GM18951 (cell line): ENCODE measurements around the gene C2CD4B.

Source experiments
- POLR2A ChIP-seq: IDR thresholded peaks from 4 replicates; pipeline ENCODE4 v1.6.1; 2011; ENCODE audit warnings: mild to moderate bottlenecking; ENCODE audit not compliant: insufficient read length, insufficient read depth; ENCODE audit errors: extremely low read depth
- in situ Hi-C: fragments of 300-500 bp; cut with MboI; formaldehyde crosslinking; loops from one replicate; pipeline ENCODE4 v1.12.0; 2022; ENCODE audit warnings: low sequenced_read_pairs, mixed read lengths, inconsistent platforms; ENCODE audit not compliant: unreplicated experiment

C2CD4B gene, protein sequence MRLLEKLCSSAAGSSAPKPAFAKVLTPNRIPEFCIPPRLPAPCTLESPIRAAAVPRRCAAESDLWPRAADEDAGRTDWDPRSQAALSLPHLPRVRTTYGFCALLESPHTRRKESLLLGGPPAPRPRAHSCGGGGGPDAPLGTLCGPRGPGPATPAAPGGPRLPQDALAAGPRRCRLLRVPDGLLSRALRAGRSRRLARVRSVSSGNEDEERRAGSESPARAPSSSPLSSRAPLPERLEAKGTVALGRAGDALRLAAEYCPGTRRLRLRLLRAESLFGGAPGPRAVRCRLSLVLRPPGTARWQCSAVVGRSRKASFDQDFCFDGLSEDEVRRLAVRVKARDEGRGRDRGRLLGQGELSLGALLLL

DNA sequence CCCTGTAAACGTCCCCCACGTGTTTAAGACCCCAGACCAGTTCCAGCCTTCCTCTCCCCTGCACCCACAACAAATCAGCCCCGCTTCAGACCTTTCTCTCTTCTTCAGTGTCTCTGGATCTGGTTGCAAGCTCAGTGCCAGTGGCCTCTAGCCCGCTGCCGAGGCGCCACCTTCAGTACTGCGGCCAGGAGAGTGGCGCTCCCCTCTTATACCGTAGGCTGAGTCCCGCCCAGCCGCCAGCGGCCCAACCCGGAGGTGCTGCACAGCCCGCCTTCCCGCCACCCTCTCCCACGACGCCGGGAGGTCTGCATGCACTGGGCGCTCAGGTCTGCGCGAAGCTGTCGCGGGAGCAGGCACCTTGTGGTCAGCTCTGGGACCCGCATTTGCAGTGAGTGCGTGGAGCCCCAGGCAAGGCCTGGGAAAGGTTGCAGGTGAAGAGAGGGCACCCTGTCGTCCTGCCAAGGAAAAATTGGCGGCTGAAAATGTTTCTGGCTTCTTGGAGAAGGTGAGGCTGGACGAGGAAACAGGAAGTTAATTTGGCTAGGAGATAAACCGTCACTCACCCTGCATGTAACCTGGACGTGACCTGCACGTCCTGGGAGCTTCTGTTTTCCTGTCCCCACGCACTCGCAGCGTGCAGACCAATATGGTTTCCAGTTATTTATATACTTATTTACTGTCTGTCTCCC lies at the start of gene C2CD4B:
Gene C2CD4B (minus strand): TSS at position 182 of the 689 bp plus-strand sequence. CDS start 301 bp downstream, outside the sequence.
- in situ Hi-C loops: no loop called here
- TF ChIP-seq POLR2A: no peak

DNA sequence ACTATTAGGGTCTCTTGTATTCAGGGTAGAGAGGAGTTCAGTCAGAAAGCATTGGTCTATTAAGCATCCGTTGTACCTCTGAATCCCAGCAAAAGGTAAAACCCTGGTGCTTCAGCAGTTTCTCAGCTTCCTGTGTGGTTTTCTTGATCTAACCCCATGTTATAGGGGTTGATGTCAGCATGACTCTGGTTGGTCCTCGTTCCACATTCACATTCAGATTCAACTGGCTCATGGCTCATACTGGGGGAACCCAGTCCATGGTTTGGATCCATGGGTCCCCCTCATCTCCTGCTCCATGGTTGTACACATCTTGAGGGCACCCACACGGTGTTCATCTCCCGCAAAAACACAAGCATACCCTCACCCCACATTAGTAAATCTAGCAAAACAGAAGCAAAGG lies 47.7 kb upstream of the C2CD4B start:
- in situ Hi-C loops: no loop called here
- no peak for TF ChIP-seq POLR2A

DNA sequence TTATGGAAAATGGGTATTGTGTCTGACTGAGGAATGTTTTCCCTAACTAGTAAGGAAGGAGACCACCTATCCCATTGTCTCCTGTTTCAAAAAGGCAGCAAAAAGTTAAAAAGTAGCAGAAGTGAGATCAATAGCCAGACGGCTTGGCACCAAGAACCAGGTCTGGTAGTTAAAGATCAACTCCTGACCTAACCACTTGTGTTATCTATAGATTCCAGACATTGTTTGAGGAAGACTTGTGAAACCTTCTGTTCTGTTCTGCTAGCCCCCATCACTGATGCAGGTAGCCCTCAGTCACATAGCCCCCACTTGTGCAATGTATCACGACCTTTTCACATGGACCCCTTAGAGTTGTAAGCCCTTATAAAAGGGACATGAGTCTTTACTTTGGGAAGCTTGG lies 46.3 kb upstream of the C2CD4B start:
- TF ChIP-seq POLR2A: no peak

DNA sequence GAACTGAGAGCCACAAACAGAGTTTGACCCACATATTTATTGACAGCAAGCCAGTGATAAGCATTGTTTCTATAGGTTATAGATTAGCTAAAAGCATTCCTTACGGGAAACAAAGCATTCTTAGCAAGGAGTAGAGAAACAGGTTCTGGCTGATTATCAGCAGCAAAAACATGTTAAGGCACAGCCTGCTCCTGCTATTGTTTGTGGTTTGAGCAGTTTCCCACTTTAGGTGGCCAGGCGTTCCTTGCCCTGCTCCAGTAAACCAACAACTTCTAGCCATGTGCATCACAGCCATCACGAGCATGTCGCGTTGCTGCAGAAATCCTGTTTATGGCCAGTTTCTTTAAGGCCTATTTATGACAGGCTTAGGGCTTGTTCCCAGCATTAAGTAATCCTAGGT lies 44.7 kb upstream of the C2CD4B start:
- in situ Hi-C loops: no loop called here
- TF ChIP-seq POLR2A: no peak

More for the DNA sequence above, 46.3 kb upstream of the C2CD4B start:
- in situ Hi-C loops: no loop called here

DNA sequence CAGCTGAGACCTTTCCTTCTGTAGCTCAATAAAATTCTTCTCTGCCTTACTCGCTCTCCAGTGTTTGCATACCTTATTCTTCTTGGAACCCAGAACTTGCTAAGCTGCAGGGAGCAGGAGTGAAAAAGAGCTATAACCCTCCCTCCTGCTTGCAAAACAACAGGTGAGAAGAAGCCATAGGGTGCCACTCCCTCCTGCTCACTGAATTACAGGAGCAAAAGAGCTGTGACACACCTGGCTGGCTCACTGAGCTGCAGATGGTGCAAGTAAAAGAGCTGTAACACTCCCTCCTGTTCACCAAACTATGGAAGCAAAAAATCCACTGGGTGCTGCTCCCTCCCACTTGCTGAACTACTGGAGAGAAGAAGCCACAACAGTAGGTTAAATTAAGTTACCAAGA lies 44.2 kb upstream of the C2CD4B start:
- no peak for TF ChIP-seq POLR2A
- in situ Hi-C loops: no loop called here

DNA sequence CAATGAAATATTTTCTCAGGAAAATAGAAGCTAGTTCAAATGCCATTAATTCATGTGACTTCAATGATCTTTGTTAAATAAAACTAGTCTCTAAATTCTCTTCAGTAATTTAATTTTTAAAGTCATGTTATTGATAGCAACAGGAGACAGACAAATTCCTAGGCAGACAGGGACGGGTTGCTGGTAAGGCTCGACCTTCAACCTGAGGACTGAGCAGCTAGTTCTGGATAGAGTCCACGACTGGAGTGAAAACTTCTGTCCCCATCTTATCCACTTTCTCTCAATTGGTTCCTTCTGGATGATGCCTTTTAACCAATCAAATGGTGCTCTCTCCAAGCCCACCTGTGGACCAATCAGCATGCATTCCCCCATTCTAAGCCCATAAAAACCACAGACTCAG lies 43.8 kb upstream of the C2CD4B start:
- in situ Hi-C loops: no loop called here
- no peak for TF ChIP-seq POLR2A

DNA sequence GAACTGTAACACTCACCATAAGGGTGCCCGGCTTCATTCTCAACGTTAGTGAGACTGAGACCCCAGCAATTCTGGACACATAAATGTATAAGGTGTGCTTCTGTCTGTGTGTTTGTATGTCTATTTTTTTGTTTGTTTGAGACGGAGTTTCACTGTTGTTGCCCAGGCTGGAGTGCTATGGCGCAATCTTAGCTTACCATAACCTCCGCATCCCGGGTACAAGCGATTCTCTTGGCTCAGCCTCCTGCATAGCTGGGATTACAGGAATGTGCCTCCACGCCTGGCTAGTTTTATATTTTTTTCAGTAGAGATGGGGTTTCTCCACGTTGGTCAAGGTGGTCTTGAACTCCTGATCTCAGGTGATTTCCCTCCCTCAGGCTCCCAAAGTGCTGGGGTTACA lies 43.3 kb upstream of the C2CD4B start:
- in situ Hi-C loops: no loop called here
- no peak for TF ChIP-seq POLR2A

DNA sequence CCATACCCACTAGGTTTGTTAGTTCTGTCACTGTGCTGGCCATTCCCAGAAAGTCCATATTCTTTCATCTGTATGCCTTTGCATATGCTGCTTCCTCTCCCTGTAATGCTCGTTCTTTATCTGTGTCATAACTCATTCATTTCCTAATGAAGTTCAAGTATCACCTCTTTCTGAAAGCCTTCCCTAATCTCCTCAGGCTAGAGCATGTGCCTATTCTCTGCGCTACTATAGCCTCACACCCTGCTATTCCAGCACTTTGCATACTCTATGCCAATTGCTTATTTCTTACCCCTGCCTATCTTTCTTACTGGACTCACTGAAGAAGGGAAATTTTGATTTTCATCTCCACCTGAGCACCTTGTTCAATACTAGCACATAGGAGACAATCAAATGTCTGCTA lies 25.6 kb upstream of the C2CD4B start:
- no peak for TF ChIP-seq POLR2A

DNA sequence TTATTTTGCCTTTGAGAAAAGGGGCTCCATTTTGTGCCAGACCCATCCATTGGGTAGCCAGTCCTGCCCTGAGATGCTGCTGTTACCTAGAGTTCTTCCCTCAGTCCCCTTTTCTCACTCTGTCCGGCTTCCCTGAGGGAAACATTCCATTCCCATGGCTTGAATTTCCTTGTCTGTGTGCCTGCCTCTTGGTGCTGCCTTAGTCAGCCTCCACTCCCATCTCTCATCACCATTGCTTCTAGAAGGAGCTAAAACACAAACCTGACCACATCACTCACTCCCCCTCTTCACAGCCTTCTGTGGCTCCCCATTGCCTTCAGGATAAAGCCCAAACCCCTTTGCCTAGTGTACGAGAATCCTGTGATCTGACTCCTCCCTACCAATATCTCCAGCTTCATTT lies 25.2 kb upstream of the C2CD4B start:
- TF ChIP-seq POLR2A: no peak

More for the DNA sequence above, 25.6 kb upstream of the C2CD4B start:
- in situ Hi-C loops: no loop called here

DNA sequence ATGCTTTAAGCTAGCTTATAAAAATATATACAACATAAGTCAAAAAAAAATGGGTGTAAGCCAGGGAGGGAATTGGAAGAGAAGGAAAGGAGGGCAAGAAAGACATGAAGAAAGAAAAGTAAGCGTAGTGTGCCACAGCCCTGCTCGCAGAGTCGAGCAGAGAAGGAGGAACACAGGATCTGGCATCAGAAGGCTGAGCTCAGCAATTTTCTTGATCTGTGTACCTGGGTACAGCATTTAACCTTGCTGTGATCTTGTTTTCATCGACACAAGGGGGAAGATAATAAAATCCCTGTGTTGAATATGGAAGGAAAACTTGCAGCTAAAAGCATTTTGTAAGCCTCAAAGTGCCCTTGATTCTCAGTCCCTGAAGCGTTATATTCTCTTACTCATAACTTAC lies 23.7 kb upstream of the C2CD4B start:
- in situ Hi-C loops: no loop called here
- no peak for TF ChIP-seq POLR2A

More for the DNA sequence above, 25.2 kb upstream of the C2CD4B start:
- in situ Hi-C loops: no loop called here

DNA sequence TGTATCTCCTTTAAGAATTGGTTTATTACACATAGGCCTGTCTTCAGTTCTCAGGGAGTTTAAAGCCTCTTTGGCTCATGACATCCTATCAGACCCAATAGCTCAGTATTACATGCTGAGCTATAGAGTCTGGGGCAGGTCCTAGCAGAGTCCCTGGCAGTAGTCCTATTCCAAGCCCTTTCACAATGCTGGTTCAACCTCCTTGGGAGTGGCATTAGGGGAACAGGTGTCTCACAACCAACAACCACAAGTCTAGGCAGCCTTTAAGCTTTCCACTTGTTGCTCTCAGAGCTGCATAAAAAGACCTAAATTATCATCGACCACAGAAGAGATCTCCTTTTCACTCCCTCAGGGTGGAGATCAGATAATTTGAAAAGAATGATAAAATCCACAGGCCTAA lies 22.8 kb upstream of the C2CD4B start:
- no peak for TF ChIP-seq POLR2A
- in situ Hi-C loops: no loop called here

DNA sequence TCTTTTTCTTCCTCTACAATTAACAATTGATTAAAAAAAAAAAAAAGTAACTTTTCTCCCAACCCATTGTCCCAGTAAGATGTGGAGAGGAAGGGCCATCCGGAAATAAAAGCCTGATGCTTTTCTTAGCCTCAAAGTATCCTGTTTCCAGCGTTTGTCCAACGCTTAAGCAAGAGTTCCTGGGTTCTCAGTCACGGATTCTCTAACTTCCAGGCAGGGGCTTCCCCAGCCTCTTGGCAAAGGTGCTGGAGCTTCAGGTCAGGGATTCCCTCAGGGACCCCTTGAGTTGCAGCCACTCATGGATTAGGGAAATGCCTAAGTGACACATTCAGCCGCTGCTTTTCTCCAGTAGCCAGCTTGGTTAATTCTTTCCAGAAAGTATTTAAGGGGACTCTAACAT lies 22.3 kb upstream of the C2CD4B start:
- in situ Hi-C loops: no loop called here
- no peak for TF ChIP-seq POLR2A

DNA sequence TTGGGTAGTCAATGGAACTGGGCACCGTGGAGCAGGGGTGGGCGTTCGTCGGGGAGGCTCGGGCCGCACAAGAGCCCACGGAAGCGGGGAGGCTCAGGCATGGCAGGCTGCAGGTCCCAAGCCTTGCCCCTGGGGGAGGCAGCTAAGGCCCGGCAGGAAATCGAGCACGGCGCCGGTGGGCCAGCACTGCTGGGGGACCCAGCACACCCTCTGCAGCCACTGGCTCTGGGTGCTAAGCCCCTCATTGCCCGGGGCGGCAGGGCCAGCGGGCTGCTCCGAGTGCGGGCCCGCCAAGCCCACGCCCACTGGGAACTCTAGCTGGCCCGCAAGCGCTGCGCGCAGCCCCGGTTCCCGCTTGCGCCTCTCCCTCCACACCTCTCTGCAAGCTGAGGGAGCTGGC lies 21.5 kb upstream of the C2CD4B start:
- in situ Hi-C loops: no loop called here
- no peak for TF ChIP-seq POLR2A

DNA sequence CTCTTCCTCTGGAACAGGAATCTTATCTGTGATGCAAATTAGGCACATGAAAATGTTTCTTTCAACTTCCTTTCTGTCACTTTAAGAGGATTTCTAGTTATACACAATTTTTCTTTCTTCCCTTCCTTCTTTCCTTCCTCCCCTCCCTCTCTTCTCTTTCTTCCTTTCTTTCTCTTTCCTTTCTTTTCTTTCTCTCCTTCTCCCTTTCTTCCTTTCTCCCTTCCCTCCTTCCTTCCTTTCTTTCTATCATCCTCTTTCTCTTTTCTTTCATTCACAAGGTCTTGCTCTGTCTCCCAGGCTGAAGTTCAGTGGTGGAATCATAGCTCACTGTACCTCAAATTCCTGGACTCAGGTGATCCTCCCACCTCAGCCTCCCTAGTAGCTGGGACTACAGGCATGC lies 18.0 kb upstream of the C2CD4B start:
- TF ChIP-seq POLR2A: no peak
- in situ Hi-C loops: no loop called here

DNA sequence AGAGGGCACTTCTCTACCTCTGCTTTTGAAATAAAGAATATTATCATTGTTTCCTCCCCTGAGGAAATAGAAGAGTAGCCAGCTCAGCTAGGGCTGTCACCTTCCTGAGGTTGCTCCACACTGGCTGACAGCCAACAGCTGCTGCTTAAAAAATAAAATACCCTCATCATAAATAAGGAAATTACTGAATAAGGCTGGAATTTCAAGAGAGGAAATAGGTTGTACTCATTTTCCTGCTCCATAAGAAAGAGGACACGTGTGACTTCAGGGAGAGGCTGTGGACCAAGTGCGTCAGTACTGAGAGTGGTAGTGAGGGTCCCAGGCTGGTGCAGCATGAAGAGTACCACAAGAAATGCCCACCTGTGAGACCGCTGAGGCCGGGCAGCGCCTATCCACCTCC lies 8.1 kb upstream of the C2CD4B start:
- in situ Hi-C loops: no loop called here
- no peak for TF ChIP-seq POLR2A

DNA sequence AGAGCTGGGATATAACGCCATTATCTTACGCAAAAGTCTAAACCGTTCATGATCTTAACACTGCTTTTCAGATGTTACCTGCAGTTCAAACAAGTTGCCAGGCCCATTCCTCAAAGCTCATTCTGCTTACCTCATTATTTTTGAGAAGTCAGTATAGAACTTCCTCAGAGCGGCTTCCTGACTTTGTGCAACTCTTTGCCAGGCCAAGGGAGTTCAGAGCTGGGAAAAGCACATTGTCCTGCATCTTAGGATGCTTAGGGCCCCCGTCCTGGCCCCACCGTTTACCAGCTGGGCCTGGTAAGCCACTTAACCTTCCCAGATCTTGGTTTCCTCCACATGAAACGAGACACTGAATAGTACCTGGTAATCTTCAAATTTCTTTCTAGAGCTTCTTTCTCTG lies 6.8 kb upstream of the C2CD4B start:
- no peak for TF ChIP-seq POLR2A
- in situ Hi-C loops: no loop called here
